H1 (cell line): Measurements from ENCODE around the gene MYLIP. TPM values are rescaled to one million over a fixed set of nuclear protein-coding genes. Genes with fewer than 3 reads are reported as not detected.

Experiments
- CTCF ChIA-PET: fragments of 300-600 bp; sonication (Branson Sonifier 250); formaldehyde crosslinking; loops from one replicate; lab custom pipeline; 2021; ENCODE audit not compliant: partially characterized antibody; lab: Charles Lee
- POLR2A ChIA-PET: fragments of 300-600 bp; sonication (Branson Sonifier 250); formaldehyde crosslinking; loops from one replicate; lab custom pipeline; 2021; ENCODE audit warnings: inconsistent platforms; ENCODE audit not compliant: partially characterized antibody; lab: Charles Lee
- DNase-seq, 2 experiments: peaks; one replicate each; pipeline versions ENCODE4 v3.0.0 to v3.0.0-alpha.2; 2010 to 2022; ENCODE audit warnings: low spot score in 2 of 2, low read depth in 1 of 2, mixed read lengths in 1 of 2
- FAIRE-seq: peaks from 2 replicates; lab custom pipeline; 2011; peaks lifted over from hg19 to GRCh38; lab: Jason Lieb, UNC
- H2AFZ ChIP-seq: 2 replicates; pipeline ENCODE4 v1.8.1; 2012; ENCODE audit warnings: low read length, inconsistent platforms
- H2AK5ac ChIP-seq: 2 replicates; pipeline ENCODE4 v1.6.1; 2013; ENCODE audit warnings: low read depth, low read length
- H2BK120ac ChIP-seq: replicated peaks from 2 replicates; pipeline ENCODE3; 2013; ENCODE audit warnings: low read depth, low read length, inconsistent platforms
- H2BK12ac ChIP-seq: 2 replicates; pipeline ENCODE4 v1.6.1; 2013; ENCODE audit warnings: low read depth, low read length
- H2BK15ac ChIP-seq: 2 replicates; pipeline ENCODE4 v1.6.1; 2013; ENCODE audit warnings: low read length
- H2BK20ac ChIP-seq: 2 replicates; pipeline ENCODE4 v1.6.1; 2013; ENCODE audit warnings: low read length
- H2BK5ac ChIP-seq: 2 replicates; pipeline ENCODE4 v1.6.1; 2013; ENCODE audit warnings: low read depth, low read length
- H3K14ac ChIP-seq: 2 replicates; pipeline ENCODE4 v1.6.1; 2013; ENCODE audit warnings: inconsistent platforms; ENCODE audit not compliant: insufficient read length
- H3K18ac ChIP-seq: 2 replicates; pipeline ENCODE4 v1.6.1; 2013; ENCODE audit warnings: low read length; ENCODE audit errors: extremely low read depth
- H3K23ac ChIP-seq: 2 replicates; pipeline ENCODE4 v1.6.1; 2013; ENCODE audit warnings: inconsistent platforms; ENCODE audit not compliant: insufficient read length
- H3K23me2 ChIP-seq: 2 replicates; pipeline ENCODE4 v1.6.1; 2013; ENCODE audit warnings: low read depth, low read length
- H3K27ac ChIP-seq: 2 replicates; pipeline ENCODE4 v1.6.1; 2011; ENCODE audit warnings: low read depth, low read length, inconsistent platforms
- H3K27me3 ChIP-seq, 4 experiments: replicated peaks in 1 of 4; 1 replicate in 1 of 4; 2 replicates in 3 of 4; pipeline versions ENCODE4 v1.6.1 to v1.8.1; 2011 to 2013; ENCODE audit warnings: low read length in 3 of 4, mild to moderate bottlenecking in 3 of 4, inconsistent platforms in 2 of 4, mixed read lengths in 2 of 4, moderate library complexity in 1 of 4; ENCODE audit not compliant: control insufficient read depth in 3 of 4, insufficient read depth in 3 of 4; ENCODE audit errors: extremely low read depth in 1 of 4
- H3K36me3 ChIP-seq, 4 experiments: 2 replicates each; pipeline versions ENCODE4 v1.6.1 to v1.8.1; 2011 to 2013; ENCODE audit warnings: mild to moderate bottlenecking in 4 of 4, low read length in 3 of 4, moderate library complexity in 2 of 4, control low read depth in 1 of 4, inconsistent platforms in 1 of 4; ENCODE audit not compliant: insufficient read depth in 4 of 4, control insufficient read depth in 2 of 4
- H3K4ac ChIP-seq: replicated peaks from 2 replicates; pipeline ENCODE3; 2013; ENCODE audit warnings: low read length, low read depth, mixed read lengths, inconsistent platforms; ENCODE audit not compliant: insufficient read length
- H3K4me1 ChIP-seq, 4 experiments: replicated peaks in 1 of 4; 1 replicate in 1 of 4; 2 replicates in 3 of 4; pipeline versions ENCODE4 v1.6.1 to v1.8.1; 2011 to 2013; ENCODE audit warnings: low read length in 3 of 4, inconsistent platforms in 2 of 4, mixed read lengths in 1 of 4; ENCODE audit not compliant: insufficient read depth in 4 of 4, control insufficient read depth in 3 of 4
- H3K4me2 ChIP-seq, 2 experiments: 2 replicates each; pipeline versions ENCODE4 v1.6.1 to v1.8.1; 2011 to 2013; ENCODE audit warnings: low read depth in 2 of 2, low read length in 2 of 2, control low read depth in 1 of 2, inconsistent platforms in 1 of 2, mild to moderate bottlenecking in 1 of 2; ENCODE audit not compliant: insufficient read depth in 1 of 2
- H3K4me3 ChIP-seq, 4 experiments: fragments of 200-600, 300-600 bp in 1 of 4; sonication (generic), shearing (Covaris generic), sonication (Bioruptor Twin) in 1 of 4; 2 replicates each; pipeline versions ENCODE4 v1.5.1 to v1.8.1; 2011 to 2016; ENCODE audit warnings: low read length in 4 of 4, low read depth in 3 of 4, control low read depth in 2 of 4, inconsistent platforms in 2 of 4, mild to moderate bottlenecking in 2 of 4, mixed read lengths in 1 of 4, moderate library complexity in 1 of 4; ENCODE audit not compliant: insufficient read depth in 2 of 4; ENCODE audit errors: extremely low read depth in 1 of 4
- H3K56ac ChIP-seq: replicated peaks from 2 replicates; pipeline ENCODE3; 2013; ENCODE audit warnings: low read depth, mild to moderate bottlenecking, mixed read lengths, low read length, inconsistent platforms; ENCODE audit not compliant: insufficient read length
- H3K79me1 ChIP-seq: 2 replicates; pipeline ENCODE4 v1.6.1; 2013; ENCODE audit warnings: low read depth, low read length, control low read depth
- H3K79me2 ChIP-seq, 2 experiments: 2 replicates each; pipeline versions ENCODE4 v1.6.1 to v1.8.1; 2012 to 2013; ENCODE audit warnings: low read length in 2 of 2, mild to moderate bottlenecking in 2 of 2, inconsistent platforms in 1 of 2; ENCODE audit not compliant: insufficient read depth in 2 of 2, control insufficient read depth in 1 of 2
- H3K9ac ChIP-seq, 4 experiments: replicated peaks in 1 of 4; 1 replicate in 1 of 4; 2 replicates in 3 of 4; pipeline versions ENCODE4 v1.6.1 to v1.8.1; 2011 to 2013; ENCODE audit warnings: low read depth in 3 of 4, low read length in 3 of 4, control low read depth in 2 of 4, mild to moderate bottlenecking in 2 of 4, moderate library complexity in 2 of 4, inconsistent platforms in 1 of 4; ENCODE audit errors: extremely low read depth in 1 of 4
- H3K9me3 ChIP-seq, 2 experiments: 2 replicates each; pipeline versions ENCODE4 v1.6.1 to v1.8.1; 2012 to 2013; ENCODE audit warnings: mild to moderate bottlenecking in 2 of 2, moderate library complexity in 2 of 2, control low read depth in 1 of 2, inconsistent platforms in 1 of 2, low read depth in 1 of 2, low read length in 1 of 2, mixed read lengths in 1 of 2; ENCODE audit not compliant: insufficient read depth in 2 of 2
- H4K20me1 ChIP-seq, 2 experiments: replicated peaks in 1 of 2; 2 replicates each; pipeline versions ENCODE3 to v1.8.1; 2011 to 2013; ENCODE audit warnings: inconsistent platforms in 2 of 2, low read length in 2 of 2, mild to moderate bottlenecking in 1 of 2; ENCODE audit not compliant: insufficient read depth in 2 of 2, control insufficient read depth in 1 of 2
- H4K5ac ChIP-seq: 2 replicates; pipeline ENCODE4 v1.6.1; 2013; ENCODE audit warnings: low read length, low read depth, mixed read lengths, inconsistent platforms; ENCODE audit not compliant: insufficient read length
- H4K8ac ChIP-seq: 2 replicates; pipeline ENCODE4 v1.8.0; 2013; ENCODE audit warnings: mild to moderate bottlenecking, moderate library complexity, low read length, inconsistent platforms; ENCODE audit not compliant: insufficient read depth; ENCODE audit errors: extremely low read depth
- H4K91ac ChIP-seq: replicated peaks from 2 replicates; pipeline ENCODE3; 2013; ENCODE audit warnings: low read length, mixed read lengths, inconsistent platforms; ENCODE audit not compliant: insufficient read length
- BACH1 ChIP-seq: IDR thresholded peaks from 2 replicates; pipeline ENCODE4 v1.6.1; 2012; ENCODE audit warnings: low read length, improper control_type of control experiment
- HDAC2 ChIP-seq, 2 experiments: fragments of 300-600 bp in 1 of 2; sonication (generic) in 1 of 2; IDR thresholded peaks; 2 replicates each; pipeline ENCODE4 v1.6.1; 2011 to 2012; ENCODE audit warnings: low read depth in 2 of 2, low read length in 2 of 2, mild to moderate bottlenecking in 2 of 2, moderate library complexity in 2 of 2, borderline replicate concordance in 1 of 2, inconsistent platforms in 1 of 2
- PHF8 ChIP-seq: fragments of 200-600 bp; sonication (generic); conservative IDR thresholded peaks from 2 replicates; pipeline ENCODE4 v1.7.1; 2012; ENCODE audit warnings: low read depth, mild to moderate bottlenecking, inconsistent platforms, low read length, moderate library complexity
- POLR2A ChIP-seq, 2 experiments: IDR thresholded peaks; 1 replicate in 1 of 2; 2 replicates in 1 of 2; pipeline ENCODE4 v1.6.1; 2011; ENCODE audit warnings: low read depth in 2 of 2, low read length in 2 of 2, mild to moderate bottlenecking in 2 of 2; ENCODE audit errors: control extremely low read depth in 1 of 2
- POLR2AphosphoS5 ChIP-seq: IDR thresholded peaks from 2 replicates; pipeline ENCODE4 v1.6.1; 2011; ENCODE audit warnings: low read depth, low read length
- SIN3A ChIP-seq, 2 experiments: IDR thresholded peaks in 1 of 2; conservative IDR thresholded peaks in 1 of 2; 2 replicates each; pipeline ENCODE4 v1.6.1; 2011 to 2012; ENCODE audit warnings: low read length in 2 of 2, improper control_type of control experiment in 1 of 2, low read depth in 1 of 2, mild to moderate bottlenecking in 1 of 2
- TAF7 ChIP-seq: optimal IDR thresholded peaks from 2 replicates; pipeline ENCODE3; 2011; ENCODE audit warnings: low read depth, mild to moderate bottlenecking, inconsistent platforms, low read length, moderate library complexity, borderline replicate concordance
- WGBS, 2 experiments: shearing (Covaris generic) in 1 of 2; methylation state at CpG; one replicate each; pipeline versions ENCODE4 v1.1.6 to v1.1.7; 2013 to 2015; ENCODE audit warnings: low lambda C conversion rate in 2 of 2, mixed read lengths in 2 of 2, inconsistent platforms in 1 of 2, low coverage in 1 of 2, missing lambda C conversion rate in 1 of 2; ENCODE audit not compliant: insufficient replicate concordance in 2 of 2, insufficient coverage in 1 of 2, insufficient read length in 1 of 2; ENCODE audit errors: extremely low coverage in 1 of 2, missing lambda C conversion rate in 1 of 2; 5-methylcytosine and 5-hydroxymethylcytosine counted together
- polyA plus RNA-seq, 7 experiments: library from polyadenylated mRNA; depleted of rRNA in 3 of 7; stranded (reverse) in 5 of 7; unstranded in 2 of 7; fragments of >200 nt in 5 of 7; fragments of 200-250 nt in 2 of 7; gene quantifications; 1 replicate in 5 of 7; 2 replicates in 1 of 7; 4 replicates in 1 of 7; pipeline versions ENCODE4 v1.2.1 to v1.2.3, GENCODE V29; 2011 to 2013; ENCODE audit warnings: missing spikeins in 2 of 7, mixed read lengths in 2 of 7
- total RNA-seq: library from RNA; stranded (reverse); fragmentation: NEBNext Ultra II Directional; extraction: Animal tissue kit (Norgen Biotek cat#: 25700); gene quantifications from 2 replicates; pipeline ENCODE4 v1.2.1, GENCODE V29; 2021

Gene MYLIP
- total and polyA plus RNA-seq, 2 of the 8 experiments (the other 6 are each of a cell fraction or from before 2014, with no cell fraction given), result 21.1 to 26.9 TPM

- TF ChIP-seq PHF8 (peak; percentile 42; the same call in 1 of the 2 replicates), POLR2A (IDR thresholded peaks at IDR 0.05; ENCODE audit: control extremely low read depth in 1 of 2, low read depth in 2 of 2, low read length in 2 of 2) (no peak; a peak in 1 of 3 replicates), BACH1 (no peak), POLR2AphosphoS5 (no peak), SIN3A (conservative IDR thresholded peaks at IDR 0.05 in 1 of 2, IDR thresholded peaks at IDR 0.05 in 1 of 2; ENCODE audit: low read depth in 1 of 2, low read length in 2 of 2) (no peak), HDAC2 (IDR thresholded peaks at IDR 0.05; ENCODE audit: borderline replicate concordance in 1 of 2, low read depth in 2 of 2, low read length in 2 of 2) (no peak), TAF7 (no peak)
- TF ChIP-seq, all 59 proteins: peak for 1
- no peak overlapping the region for H2BK120ac ChIP-seq
- H4K91ac ChIP-seq, result no peak overlapping the region
- H3K36me3 ChIP-seq, result peaks cover 0 to 26% (median 3%) of the 10 kb centered on the region in 4 experiments; a peak in 3 of 8 replicates
- DNase-seq, result no peak
- H4K5ac ChIP-seq, result no peak overlapping the region
- no peak overlapping the region for H2BK20ac ChIP-seq
- no peak overlapping the region for H2AK5ac ChIP-seq
- H3K79me1 ChIP-seq, result no peaks in the 10 kb centered on the region
- no peak overlapping the region for H2BK5ac ChIP-seq
- H3K4me2 ChIP-seq, result peak overlapping the region; percentile 85 to 86
- no peak overlapping the region for H2BK12ac ChIP-seq
- peak overlapping the region; percentile 43 to 77 (median 57); a peak in 5 of 7 replicates for H3K9ac ChIP-seq
- H3K79me2 ChIP-seq, result peaks cover 26 to 65% of the 10 kb centered on the region in 2 experiments
- peaks cover 23 to 32% of the 10 kb centered on the region in 2 experiments for H4K20me1 ChIP-seq
- ChIA-PET CTCF (interaction anchor here (0.9 to 1.3 kb wide), 6 partner anchors 130 to 439 kb away, joined by 3 to 4 read pairs (median 4); no protein-coding TSS in a partner anchor), POLR2A (interaction anchor here (0.7 to 6.7 kb wide), 22 partner anchors 15 to 444 kb away, joined by 3 to 70 read pairs (median 4); no protein-coding TSS in a partner anchor)
- H3K18ac ChIP-seq, result peak overlapping the region; percentile 7; the same call in 1 of the 2 replicates
- no peak overlapping the region for H3K56ac ChIP-seq
- no peaks in the 10 kb centered on the region for H3K9me3 ChIP-seq
- peaks cover 4% of the 10 kb centered on the region; the same call in 1 of the 2 replicates for H3K23me2 ChIP-seq
- no peak overlapping the region for H4K8ac ChIP-seq
- H3K4me1 ChIP-seq, result peaks cover 0 to 10% (median 2%) of the 10 kb centered on the region in 4 experiments; a peak in 3 of 7 replicates
- H3K27me3 ChIP-seq, result no peaks in the 10 kb centered on the region; a peak in 1 of 7 replicates
- 15% methylated on average over 8 of the region's 8 CpGs; no CpG with 5 or more reads in 1 of the 2 experiments for WGBS, 2 experiments
- H3K4me3 ChIP-seq, result peak overlapping the region; percentile 72 to 95 (median 89)
- no peak overlapping the region for H2AFZ ChIP-seq
- no peak overlapping the region for H2BK15ac ChIP-seq
- H3K14ac ChIP-seq, result no peak overlapping the region
- H3K23ac ChIP-seq, result no peak overlapping the region
- no peak overlapping the region for H3K4ac ChIP-seq
- no peak for FAIRE-seq
- peak overlapping the region; percentile 44 for H3K27ac ChIP-seq
These were observed 1.6 kb downstream of the MYLIP start for GRCh38 chr6:16130437-16130891.
